Bronchial epithelial cell (primary cell): Measurements from ENCODE around the gene SCGB1D4. TPM values are rescaled to one million over a fixed set of nuclear protein-coding genes. Genes with fewer than 3 reads are reported as not detected.

ENCODE experiments used
- DNase-seq: peaks from one replicate; pipeline ENCODE4 v3.0.0-alpha.2; 2010; ENCODE audit warnings: low read depth
- FAIRE-seq: peaks from 2 replicates; lab custom pipeline; 2011; peaks lifted over from hg19 to GRCh38; lab: Jason Lieb, UNC
- H3K27me3 ChIP-seq: 2 replicates; pipeline ENCODE4 v1.5.1; 2011; ENCODE audit warnings: low read length; ENCODE audit not compliant: control insufficient read depth, insufficient read depth
- H3K36me3 ChIP-seq: 2 replicates; pipeline ENCODE4 v1.5.1; 2011; ENCODE audit warnings: low read length; ENCODE audit not compliant: control insufficient read depth, insufficient read depth
- H3K4me3 ChIP-seq: 2 replicates; pipeline ENCODE4 v1.5.1; 2011; ENCODE audit warnings: mild to moderate bottlenecking, low read depth, low read length, control low read depth
- total RNA-seq: library from RNA; depleted of rRNA; stranded (reverse); fragments of >200 nt; gene quantifications from 2 replicates; pipeline ENCODE4 v1.2.1, GENCODE V29; 2014
- TF ChIP-seq, protein P1 (sequence below): IDR thresholded peaks from 2 replicates; pipeline ENCODE4 v1.5.1; 2011; ENCODE audit warnings: mild to moderate bottlenecking, moderate library complexity, low read length, control low read depth, inconsistent platforms; ENCODE audit not compliant: insufficient read depth, severe bottlenecking

SCGB1D4 gene
- total RNA-seq, 1 donor from 2014 or later = not detected

DNA sequence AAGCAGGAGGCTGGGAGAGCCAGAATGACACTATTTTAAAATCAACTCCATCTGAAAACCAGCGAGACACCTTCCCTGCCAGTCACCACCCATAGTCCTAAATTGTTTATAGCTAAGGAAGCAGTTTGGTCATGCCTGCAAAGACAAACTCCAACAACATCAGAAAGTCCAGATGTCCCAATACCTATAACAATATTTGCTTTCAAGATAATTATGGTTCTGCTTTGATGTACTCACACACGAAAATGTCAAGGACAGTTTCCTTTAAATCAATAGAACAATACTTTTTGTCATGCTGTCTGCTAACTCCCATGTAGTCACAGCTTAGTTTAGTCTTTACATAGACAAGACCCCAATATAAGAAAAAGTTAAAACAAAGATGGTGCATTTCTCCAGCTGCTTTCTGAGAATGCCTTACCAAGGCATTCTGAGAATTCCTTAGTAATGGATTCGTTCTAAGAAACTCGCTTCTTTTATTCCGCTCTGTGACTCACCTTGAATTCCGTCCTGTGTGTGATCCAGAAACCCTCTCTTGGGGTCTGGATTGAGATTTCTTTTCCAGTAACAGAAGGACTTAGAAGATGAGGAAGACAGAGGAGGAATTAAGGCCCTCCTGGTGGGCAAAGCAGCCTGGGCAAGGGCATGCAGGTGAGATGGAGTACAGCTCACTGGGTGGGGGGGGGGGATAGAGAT is 38.5 kb downstream of the SCGB1D4 start:
- FAIRE-seq = no peak
- TF ChIP-seq, protein P1, sequence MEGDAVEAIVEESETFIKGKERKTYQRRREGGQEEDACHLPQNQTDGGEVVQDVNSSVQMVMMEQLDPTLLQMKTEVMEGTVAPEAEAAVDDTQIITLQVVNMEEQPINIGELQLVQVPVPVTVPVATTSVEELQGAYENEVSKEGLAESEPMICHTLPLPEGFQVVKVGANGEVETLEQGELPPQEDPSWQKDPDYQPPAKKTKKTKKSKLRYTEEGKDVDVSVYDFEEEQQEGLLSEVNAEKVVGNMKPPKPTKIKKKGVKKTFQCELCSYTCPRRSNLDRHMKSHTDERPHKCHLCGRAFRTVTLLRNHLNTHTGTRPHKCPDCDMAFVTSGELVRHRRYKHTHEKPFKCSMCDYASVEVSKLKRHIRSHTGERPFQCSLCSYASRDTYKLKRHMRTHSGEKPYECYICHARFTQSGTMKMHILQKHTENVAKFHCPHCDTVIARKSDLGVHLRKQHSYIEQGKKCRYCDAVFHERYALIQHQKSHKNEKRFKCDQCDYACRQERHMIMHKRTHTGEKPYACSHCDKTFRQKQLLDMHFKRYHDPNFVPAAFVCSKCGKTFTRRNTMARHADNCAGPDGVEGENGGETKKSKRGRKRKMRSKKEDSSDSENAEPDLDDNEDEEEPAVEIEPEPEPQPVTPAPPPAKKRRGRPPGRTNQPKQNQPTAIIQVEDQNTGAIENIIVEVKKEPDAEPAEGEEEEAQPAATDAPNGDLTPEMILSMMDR = no peak
- no peak for DNase-seq
- H3K36me3 ChIP-seq = no peaks in the 10 kb centered on the region
- H3K27me3 ChIP-seq = no peaks in the 10 kb centered on the region
- H3K4me3 ChIP-seq = no peak overlapping the region

DNA sequence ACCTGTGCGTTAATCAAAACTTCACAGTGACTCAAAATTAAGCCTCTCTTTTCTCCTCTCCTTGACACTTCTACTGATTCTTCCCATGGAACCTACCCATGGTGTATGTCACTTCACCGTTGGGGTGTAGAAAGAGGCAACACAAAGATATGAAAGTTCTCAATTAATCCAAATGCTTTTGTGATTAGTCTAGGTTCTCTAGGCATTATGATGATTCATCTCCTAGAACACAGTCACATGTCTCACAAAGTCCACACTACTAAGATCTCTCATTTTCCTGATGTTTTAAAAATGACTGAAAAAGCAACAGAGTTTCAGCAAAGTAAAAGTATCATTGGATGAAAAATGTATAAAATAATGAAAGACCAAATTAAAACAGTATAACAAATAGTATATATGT is 42.6 kb downstream of the SCGB1D4 start:
- Histone ChIP-seq H3K36me3 (no peaks in the 10 kb centered on the region), H3K4me3 (no peak overlapping the region), H3K27me3 (no peaks in the 10 kb centered on the region)
- no peak for FAIRE-seq
- DNase-seq = peak; percentile 46
- TF ChIP-seq, protein P1 = no peak

DNA sequence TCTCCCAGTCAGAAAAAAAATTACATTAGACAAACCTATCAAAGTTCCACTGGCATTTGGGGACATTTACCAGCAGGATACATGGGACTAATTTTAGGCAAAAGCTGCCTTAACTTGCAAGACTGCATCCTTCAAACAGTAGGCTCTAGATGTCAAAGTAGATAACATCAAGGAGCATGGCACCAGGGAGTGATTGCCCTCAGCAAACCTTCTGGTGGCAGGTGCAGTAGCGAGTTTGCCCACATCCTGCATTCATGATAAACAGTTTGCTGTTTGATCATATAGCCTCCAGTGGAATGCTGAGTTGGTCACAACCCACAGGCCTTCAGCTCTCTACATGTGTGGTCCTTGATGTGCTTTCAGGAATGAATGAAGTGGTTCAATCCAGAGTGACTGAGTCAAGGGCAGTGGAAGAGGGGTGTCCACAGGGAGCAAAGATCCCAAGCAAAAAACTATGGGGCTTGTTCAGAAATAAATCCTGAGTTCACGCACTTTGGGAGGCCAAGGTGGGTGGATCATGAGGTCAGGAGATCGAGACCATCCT is 44.8 kb downstream of the SCGB1D4 start:
- TF ChIP-seq, protein P1 = no peak
- H3K36me3 ChIP-seq = no peaks in the 10 kb centered on the region
- FAIRE-seq (no peak), DNase-seq (no peak)
- H3K4me3 ChIP-seq = no peak overlapping the region
- no peaks in the 10 kb centered on the region for H3K27me3 ChIP-seq

DNA sequence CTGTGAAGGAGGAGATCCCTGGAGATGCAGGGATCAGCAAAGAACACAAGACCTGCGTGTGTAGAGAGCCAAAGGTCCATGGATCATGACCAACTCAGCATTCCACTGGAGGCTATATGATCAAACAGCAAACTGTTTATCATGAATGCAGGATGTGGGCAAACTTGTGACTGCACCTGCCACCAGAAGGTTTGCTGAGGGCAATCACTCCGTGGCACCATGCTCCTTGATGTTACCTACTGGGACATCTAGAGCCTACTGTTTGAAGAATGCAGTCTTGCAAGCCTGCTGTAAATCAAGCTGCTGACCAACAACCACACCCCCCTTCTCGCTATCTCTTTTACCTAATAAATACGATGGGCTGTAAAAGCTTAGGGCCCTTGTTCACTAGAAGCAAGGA is 47.2 kb downstream of the SCGB1D4 start:
- TF ChIP-seq, protein P1 = no peak
- H3K36me3 ChIP-seq = no peaks in the 10 kb centered on the region
- no peak for DNase-seq
- H3K27me3 ChIP-seq = no peaks in the 10 kb centered on the region
- H3K4me3 ChIP-seq = no peak overlapping the region
- FAIRE-seq = no peak

Other genes starting within 250 kb of the SCGB1D4 start
- 3.4 and 5.8 TPM in 2 replicates for gene INCENP, start 175.1 kb downstream of the SCGB1D4 start, total RNA-seq
- gene SCGB1D1, start 108.9 kb downstream of the SCGB1D4 start, total RNA-seq = not detected in 2 replicates
- not detected in 2 replicates for gene SCGB2A1, start 90.4 kb downstream of the SCGB1D4 start, total RNA-seq
- not detected in 2 replicates for gene SCGB1D2, start 56.8 kb downstream of the SCGB1D4 start, total RNA-seq
- gene SCGB2A2, start 28.9 kb downstream of the SCGB1D4 start, total RNA-seq = not detected in 2 replicates
- 0.13 and 0.53 TPM in 2 replicates for gene ASRGL1, start 38.4 kb upstream of the SCGB1D4 start, total RNA-seq
- not detected in 2 replicates for gene SCGB1A1, start 120.0 kb upstream of the SCGB1D4 start, total RNA-seq
- 354 and 607 TPM in 2 replicates for gene AHNAK, start 247.7 kb upstream of the SCGB1D4 start, total RNA-seq